NCI-H345 treated with DMSO at 0.1 percent for 48 hours (cell line): ENCODE data around the gene CELSR3.

Experiments used
- DNase-seq: peaks from one replicate; lab custom pipeline; 2025; ENCODE audit not compliant: unreplicated experiment; lab: John Stamatoyannopoulos, UW

Gene CELSR3

DNA sequence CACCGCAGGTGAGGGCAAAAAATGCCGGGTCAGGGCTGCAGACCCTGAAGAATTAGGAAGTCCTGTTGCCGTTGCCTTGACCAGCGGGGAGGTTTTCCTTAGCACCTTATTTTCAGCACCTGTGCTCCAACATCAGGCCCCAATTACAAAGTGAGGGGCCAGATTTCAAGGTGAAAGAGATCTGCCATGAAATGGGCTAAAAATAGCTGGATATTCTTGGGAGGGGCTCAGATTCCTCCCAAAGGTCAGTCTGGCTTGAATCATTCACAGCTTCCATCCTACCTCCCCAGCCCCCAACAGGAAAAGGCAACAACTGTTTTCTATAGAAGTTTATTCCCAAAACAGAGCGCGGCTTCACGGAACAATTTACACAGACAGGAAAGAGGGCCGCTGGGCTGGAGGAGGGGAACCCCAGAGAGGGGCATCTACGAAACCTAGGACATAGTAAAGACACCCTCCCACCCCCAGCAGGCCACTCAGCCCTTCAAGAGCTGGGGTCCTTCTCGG, 26.5 kb downstream of the CELSR3 start:
- no peak for DNase-seq

- peak; percentile 39 for DNase-seq
Measured at GRCh38 chr3:48635222-48636021, 27.3 kb downstream of the CELSR3 start, which contains the start of gene SLC26A6. SLC26A6 (minus strand) TSS chr3:48635461; CDS start chr3:48635393, 68 bp downstream.

DNA sequence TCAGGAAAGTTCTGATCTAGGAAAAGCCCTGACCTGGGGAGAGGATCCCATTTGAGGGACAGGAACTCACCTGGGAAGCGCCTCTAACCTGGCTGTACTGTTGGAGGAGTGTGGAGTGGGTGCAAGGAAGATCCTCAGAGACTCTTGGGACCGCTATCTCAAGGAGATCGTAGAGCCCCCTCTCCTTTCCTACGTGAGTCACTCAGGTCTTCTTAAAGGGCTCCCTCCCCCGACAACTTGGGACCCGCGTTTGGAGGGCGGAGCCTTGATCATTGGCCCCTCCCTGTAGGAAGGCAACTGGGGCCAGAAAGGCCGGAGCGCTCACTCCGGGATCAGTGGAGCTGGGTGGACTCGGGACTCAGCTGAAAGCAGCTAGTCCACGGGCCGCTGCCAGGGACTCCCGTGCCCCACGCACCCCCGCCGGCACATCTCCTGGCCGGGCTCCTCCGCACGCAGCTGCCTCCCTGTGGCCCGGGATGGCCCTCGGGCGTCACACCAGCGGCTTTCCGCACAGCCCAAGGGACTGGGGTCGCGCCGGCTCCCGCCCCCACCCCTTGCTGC, 27.9 kb downstream of the CELSR3 start:
- DNase-seq = peak; percentile 3

DNA sequence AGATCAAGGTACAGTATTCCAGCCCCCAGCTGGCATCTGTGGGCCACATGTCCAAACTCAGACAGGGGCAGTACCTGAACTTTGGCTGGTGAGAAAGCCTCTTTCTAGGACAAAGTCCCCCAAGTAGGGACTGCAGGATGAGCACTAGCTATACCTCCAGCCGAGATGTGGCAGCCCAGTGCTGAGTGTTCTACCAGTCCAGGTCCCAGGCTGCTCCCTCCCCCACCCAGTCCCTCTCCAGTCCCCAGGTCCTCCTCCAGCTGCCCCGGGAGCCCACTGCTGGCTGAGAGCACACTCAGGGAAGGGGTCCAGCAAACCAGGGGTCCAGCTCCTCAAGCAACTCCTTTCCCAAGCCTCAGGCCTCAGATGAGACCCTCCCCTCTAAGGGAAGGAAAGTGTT, 28.9 kb downstream of the CELSR3 start:
- DNase-seq = no peak

DNA sequence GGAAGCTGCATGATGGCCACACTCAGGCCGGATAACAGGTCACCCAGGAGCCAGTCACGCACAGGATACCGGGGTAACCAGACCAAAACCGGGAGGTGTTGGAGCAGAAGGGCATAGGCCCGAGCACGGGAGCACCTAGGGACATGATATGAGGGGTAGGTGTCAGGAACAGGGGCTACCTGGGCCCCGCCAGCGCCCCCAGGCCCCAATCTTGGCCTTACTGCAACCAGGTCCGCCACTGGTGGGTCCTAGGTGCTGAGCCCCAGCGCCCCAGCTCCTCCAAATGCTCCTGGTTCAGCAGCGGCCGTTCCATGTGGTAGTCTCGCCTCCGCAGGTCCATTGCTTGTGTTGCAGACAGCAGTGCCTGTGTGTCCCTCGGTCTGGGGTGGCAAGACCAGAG, 29.4 kb downstream of the CELSR3 start:
- DNase-seq = no peak

GRCh38 chr3:48631516-48632448, 30.9 kb downstream of the CELSR3 start:
- no peak for DNase-seq

- DNase-seq = no peak
Measured at GRCh38 chr3:48630833-48631232, 31.9 kb downstream of the CELSR3 start.

DNA sequence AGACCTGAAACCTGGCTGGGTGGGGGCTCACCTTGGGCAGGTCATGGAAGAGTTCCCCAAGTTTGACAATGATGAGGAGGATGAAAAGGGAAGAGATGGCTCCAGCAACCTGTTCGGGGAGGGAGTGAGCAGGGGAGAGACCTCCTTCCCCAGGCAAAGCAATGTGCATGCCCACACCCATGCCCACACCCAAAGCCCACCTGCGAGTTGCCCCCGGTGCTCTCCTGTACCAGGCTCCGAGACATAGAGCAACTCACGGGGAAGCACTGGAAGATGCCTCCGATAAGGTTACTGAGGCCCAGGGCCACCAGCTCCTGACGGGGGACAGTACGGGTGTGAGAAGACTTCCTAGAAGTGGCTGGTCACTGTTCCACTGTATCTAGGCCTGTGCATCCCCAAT, 32.3 kb downstream of the CELSR3 start:
- no peak for DNase-seq

DNA sequence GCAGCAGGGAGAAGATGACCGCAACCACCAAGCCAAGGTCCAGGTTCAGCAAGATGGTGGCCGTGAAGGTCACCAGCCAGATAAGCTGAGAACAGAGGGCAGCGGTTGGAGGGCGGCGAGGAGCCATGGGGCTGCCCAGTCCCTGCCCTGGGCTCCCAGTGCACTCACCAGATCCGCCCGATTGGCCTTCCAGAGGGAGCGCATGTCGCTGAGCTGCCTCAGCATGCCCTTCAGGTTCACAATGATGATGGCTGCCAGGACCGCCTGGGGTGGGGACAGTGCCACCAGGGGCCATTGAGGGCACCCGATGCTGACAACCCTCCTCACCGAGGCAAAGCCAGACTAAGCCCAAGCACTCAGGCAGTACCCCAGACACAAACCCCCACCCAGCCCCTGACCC, 32.8 kb downstream of the CELSR3 start:
- DNase-seq = no peak

GRCh38 chr3:48628277-48629017, 34.2 kb downstream of the CELSR3 start:
- DNase-seq = no peak

DNA sequence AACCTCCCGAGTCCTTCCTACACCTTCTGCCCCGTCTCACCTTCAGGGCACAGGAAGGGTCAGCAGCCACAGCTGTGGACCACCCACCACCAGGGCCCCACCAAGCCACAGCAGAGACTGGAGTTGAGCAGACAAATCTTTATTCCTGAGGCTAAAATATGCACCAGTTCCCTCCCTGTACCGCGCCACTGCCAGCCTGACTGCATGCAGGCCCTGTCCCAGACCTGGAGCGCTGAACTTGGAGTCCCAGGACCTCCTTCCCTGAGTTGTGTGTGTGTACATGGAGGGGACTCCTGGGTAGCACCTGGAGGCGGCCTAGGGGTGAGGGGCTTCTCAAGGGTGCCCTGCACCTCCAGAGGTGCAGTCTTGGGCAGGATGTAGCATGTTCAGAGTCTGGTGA, 37.1 kb downstream of the CELSR3 start:
- DNase-seq = no peak

GRCh38 chr3:48624767-48625166, 37.9 kb downstream of the CELSR3 start:
- DNase-seq = no peak

DNA sequence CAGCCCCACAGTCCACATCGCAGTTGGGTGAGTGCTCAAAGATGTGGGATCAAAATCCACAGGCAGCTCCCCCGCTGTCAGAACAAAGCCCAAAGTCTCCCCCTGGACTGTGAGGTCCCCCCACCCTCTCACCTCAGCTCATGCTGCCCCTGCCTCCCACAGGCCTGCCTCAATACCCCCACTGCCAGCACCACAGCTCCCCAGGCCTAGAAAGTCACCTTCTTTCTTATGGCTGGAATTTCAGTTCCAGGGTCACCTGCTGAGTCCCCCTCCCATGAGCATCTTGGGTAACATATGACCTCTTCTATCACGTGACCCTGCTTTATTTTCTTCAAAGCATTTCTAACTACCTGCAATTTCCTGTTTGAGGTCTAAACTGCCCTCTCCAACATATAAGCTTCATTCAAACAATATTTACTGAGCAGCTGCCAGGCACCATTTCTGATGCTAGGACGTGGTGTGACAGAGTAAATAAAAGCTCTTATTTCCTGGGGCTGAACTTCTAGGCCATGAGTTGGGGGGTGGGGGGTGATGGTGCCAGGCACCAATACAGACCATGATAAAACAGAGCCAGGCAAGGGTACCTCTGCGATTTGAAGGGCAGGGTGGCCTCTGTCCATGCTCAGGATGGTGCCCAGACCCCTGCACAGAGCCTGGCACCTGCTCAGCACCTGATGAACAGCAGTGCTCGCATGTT, 38.7 kb downstream of the CELSR3 start:
- peak; percentile 42 for DNase-seq

DNA sequence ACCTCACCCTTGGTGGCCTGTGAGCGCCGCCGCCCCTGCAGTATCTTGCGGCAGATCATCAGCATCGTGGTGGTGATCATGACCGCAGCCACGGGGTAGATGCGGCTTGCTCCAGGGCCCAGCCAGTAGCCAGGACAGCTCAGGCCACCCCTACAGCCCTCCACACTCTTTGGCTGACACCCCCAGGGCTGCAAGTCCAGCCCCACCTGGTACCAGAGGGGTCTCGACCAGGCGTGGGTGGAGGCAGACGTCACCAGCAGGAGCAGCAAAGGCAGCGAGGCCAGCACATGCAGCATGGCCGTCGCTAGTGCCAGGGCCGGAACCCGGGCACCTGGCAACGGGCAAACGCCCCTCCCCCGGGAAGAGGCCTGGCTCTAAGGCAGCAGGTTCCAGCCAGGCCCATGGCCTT, 41.2 kb downstream of the CELSR3 start, which contains the start of gene TMEM89:
Gene TMEM89, minus strand, starts transcription at position 309 of the 409 bp plus-strand sequence. Its CDS starts 13 bp downstream, at position 296.
- DNase-seq = no peak

- no peak for DNase-seq
Measured at GRCh38 chr3:48619541-48620524, 42.9 kb downstream of the CELSR3 start.

DNA sequence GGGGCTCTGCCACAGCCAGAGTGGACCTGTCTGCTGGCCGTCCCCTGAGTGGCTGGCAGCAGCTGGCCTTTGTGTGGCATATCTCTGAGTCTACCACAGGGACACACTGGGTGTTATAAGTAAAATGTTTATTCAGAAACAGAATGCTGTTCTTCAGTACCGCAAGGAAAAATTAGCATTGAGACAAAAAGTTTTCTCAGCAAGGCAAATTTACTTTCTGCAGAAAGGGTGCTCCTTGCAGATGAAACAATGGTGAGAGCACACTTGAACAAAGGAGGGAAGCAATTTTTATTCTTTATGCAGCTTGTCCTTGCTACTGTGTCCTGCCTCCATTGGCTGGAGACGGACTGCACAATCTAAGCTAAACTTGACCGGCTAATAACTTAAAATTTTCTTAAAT, 45.1 kb downstream of the CELSR3 start:
- no peak for DNase-seq

- no peak for DNase-seq
Measured at GRCh38 chr3:48614044-48614443, 48.6 kb downstream of the CELSR3 start.

- DNase-seq = no peak
Measured at GRCh38 chr3:48612309-48612708, 50.4 kb downstream of the CELSR3 start.
